Epithelial cell of prostate (primary cell): ENCODE data around the gene EXOSC5.
A peak's percentile ranks its signal among the peaks of the same experiment; 100 is the strongest.
"Not testable (repeated sequence)": the region's sequence is repeated elsewhere in the genome, so short reads cannot be mapped to it uniquely, and the experiment has no call there.

Source experiments
- DNase-seq: peaks from one replicate; pipeline ENCODE4 v3.0.0-alpha.2; 2011; ENCODE audit warnings: low read depth, low spot score
- H3K27ac ChIP-seq: fragments of 450-650 bp; 2 replicates; pipeline ENCODE4 v1.5.1; 2017; ENCODE audit warnings: mild to moderate bottlenecking

EXOSC5 gene

GRCh38 chr19:41352609-41353465 is 44.3 kb downstream of the EXOSC5 start:
- DNase-seq, result no peak

GRCh38 chr19:41352279-41352608 is 44.9 kb downstream of the EXOSC5 start:
- DNase-seq, result no peak
- peak overlapping the region; percentile 59 for H3K27ac ChIP-seq

More at GRCh38 chr19:41352609-41353465, 44.3 kb downstream of the EXOSC5 start:
- H3K27ac ChIP-seq, result peak overlapping the region; percentile 59

- H3K27ac ChIP-seq, result peak overlapping the region; percentile 59
- no peak for DNase-seq
Observed at GRCh38 chr19:41351339-41352245, 45.6 kb downstream of the EXOSC5 start.

- peak overlapping the region; percentile 59 for H3K27ac ChIP-seq
- DNase-seq, result no peak
Observed at GRCh38 chr19:41350735-41351338, 46.3 kb downstream of the EXOSC5 start.

- DNase-seq, H3K27ac ChIP-seq: not testable (repeated sequence)
Observed at GRCh38 chr19:41346916-41347315, 50.2 kb downstream of the EXOSC5 start.

- H3K27ac ChIP-seq, result no peak overlapping the region
- no peak for DNase-seq
Observed at GRCh38 chr19:41344162-41344561, 53.0 kb downstream of the EXOSC5 start.

GRCh38 chr19:41341669-41342490 is 55.3 kb downstream of the EXOSC5 start:
- no peak overlapping the region for H3K27ac ChIP-seq
- DNase-seq, result no peak

- DNase-seq, result no peak
- no peak overlapping the region for H3K27ac ChIP-seq
Observed at GRCh38 chr19:41339936-41340335, 57.2 kb downstream of the EXOSC5 start.
